ENCODE data around the gene CKS1B. TPM values are rescaled to one million over a fixed set of nuclear protein-coding genes. Genes with fewer than 3 reads are reported as not detected.

The CKS1B gene
- total and polyA plus RNA-seq, 4 donors = 32.4 to 57.9 (median 44.4) TPM

DNA sequence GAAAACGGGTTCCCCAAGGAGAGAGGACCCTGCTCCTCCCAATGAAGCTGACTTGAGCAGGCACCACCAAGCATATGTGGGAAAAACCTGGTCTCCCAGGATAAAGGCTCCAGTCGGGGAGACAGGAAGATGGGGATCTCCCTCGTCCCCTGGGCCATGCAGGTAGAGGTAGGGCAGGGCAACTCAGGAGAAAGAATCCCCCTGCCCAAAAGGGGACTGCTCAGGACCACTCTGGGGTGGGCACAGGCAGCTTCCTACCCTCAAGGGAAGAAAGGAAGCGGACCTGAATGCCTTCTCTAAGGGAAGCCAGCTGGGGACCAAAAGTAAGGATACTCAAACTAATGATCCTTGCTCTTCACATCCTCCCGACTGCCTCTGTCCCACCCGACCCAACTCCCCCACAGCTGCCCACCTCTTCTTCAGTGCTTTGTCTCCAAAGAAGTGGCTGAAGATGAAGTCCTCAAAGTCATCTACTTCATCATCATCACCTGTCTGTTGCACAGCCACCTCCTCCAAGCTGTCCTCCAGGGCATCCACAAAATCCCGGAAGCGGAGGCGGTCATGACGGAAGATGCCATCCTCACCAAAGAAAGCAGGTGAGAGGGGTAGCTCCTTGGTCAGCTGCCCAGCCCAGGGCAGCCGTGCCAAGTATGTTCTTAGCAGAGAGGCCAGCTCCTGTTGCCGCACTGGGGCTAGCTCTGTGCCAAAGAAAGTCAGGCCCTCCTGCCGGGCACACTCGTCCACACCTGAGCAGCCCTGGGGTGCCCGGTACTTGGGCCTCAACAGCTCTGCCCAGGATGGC, 29.1 kb upstream of the CKS1B start:
- Histone ChIP-seq H3K27ac (ENCODE audit: low read depth in 1 of 2, low read length in 2 of 2) (peak overlapping the region; percentile 60 to 73), H3K9ac (ENCODE audit: low read depth in 1 of 2, low read length in 2 of 2) (no peak overlapping the region), H3K27me3 (ENCODE audit: control insufficient read depth in 4 of 4, insufficient read depth in 4 of 4, low read length in 3 of 4) (no peaks in the 10 kb centered on the region), H3K4me1 (ENCODE audit: control insufficient read depth in 4 of 4, insufficient read depth in 4 of 4, low read length in 3 of 4) (peaks cover 6 to 42% (median 22%) of the 10 kb centered on the region in 4 donors), H3K36me3 (ENCODE audit: control insufficient read depth in 4 of 4, insufficient read depth in 3 of 4, low read depth in 1 of 4, low read length in 3 of 4) (peaks cover 0 to 14% (median 1%) of the 10 kb centered on the region in 4 donors), H3K9me3 (ENCODE audit: control insufficient read depth in 4 of 4, low read length in 3 of 4) (no peaks in the 10 kb centered on the region), H3K4me3 (ENCODE audit: low read depth in 1 of 3, low read length in 3 of 3) (no peak overlapping the region)
- TF ChIP-seq GABPA (IDR thresholded peaks at IDR 0.05 in 1 of 2, conservative IDR thresholded peaks at IDR 0.05 in 1 of 2) (peak in 1 of 2 donors; percentile 3), FOXA2 (IDR thresholded peaks at IDR 0.05) (no peak)
- 75% methylated on average over 15 of the region's 15 CpGs for WGBS
- no peak for DNase-seq (ENCODE audit: low spot score)

DNA sequence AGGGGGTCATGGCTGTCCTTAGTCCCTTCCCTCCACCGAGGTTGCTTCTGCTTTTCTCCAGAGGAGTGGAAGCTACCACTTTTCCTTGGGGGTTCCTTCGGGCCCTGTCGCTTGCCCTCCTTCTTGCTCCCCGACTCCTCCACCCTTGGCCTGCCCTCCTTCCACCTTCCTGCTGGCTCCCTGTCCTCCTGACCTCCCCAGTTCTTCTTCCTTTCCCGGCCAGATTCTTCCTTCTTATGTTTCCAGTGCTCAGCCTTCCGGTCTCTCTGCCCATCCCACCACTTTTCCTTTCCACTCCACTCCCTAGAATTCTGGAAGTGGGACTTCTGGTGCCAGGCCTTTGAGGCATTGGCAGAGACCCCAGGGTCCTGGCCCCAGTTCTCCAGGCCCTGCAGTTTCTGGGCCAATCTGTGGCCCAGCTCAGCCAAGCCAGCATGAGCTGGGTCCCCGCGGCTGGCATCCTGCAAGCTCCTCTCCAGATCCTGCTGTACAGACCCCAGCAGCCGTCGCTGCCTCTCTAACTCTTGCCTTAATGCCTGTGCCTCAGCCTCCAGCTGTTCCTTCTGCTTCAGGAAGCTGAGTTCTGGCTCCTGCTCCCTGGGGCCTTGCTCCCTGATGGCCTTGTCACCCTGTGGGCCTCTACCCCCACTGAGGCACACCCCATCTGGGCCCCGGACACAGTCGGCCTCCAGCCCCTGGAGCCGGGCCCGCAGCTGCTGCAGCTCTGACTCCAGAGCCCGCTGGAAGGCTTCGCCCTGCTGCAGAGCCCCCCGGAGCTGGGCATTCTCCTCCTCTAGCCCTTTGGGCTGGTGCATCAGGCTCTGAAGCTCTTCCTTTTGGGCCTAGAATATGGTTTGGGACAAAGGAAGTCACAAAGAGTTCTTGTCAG, 28.3 kb upstream of the CKS1B start:
- H3K4me1 ChIP-seq (ENCODE audit: control insufficient read depth in 4 of 4, insufficient read depth in 4 of 4, low read length in 3 of 4) = peaks cover 6 to 40% (median 22%) of the 10 kb centered on the region in 4 donors
- 86% methylated on average over 17 of the region's 17 CpGs for WGBS
- H3K36me3 ChIP-seq (ENCODE audit: control insufficient read depth in 4 of 4, insufficient read depth in 3 of 4, low read depth in 1 of 4, low read length in 3 of 4) = peaks cover 0 to 22% (median 3%) of the 10 kb centered on the region in 4 donors

DNA sequence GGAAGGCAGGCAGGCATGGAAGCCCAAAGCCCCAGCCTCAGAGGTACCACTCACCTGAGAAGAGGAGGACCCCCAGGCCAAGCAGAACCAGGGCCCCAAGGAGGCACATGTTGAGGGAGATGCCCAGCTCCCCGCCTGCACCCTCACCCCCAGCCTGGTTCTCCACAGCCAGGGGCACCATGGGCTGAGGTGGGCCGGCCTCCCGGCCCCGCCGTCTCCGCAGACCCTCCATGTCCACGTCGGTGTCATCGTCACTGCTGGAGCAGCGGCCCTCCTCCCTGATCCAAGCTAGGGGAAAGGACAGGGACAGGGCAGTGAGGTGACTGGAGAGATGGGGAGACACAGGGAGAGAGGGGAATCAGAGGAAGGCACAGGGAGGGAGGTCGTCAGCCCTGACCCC, 26.4 kb upstream of the CKS1B start:
- H3K9me3 ChIP-seq (ENCODE audit: control insufficient read depth in 4 of 4, low read length in 3 of 4) = no peaks in the 10 kb centered on the region
- H3K9ac ChIP-seq (ENCODE audit: low read depth in 1 of 2, low read length in 2 of 2) = no peak overlapping the region
- H3K27ac ChIP-seq (ENCODE audit: low read depth in 1 of 2, low read length in 2 of 2) = no peak overlapping the region
- H3K27me3 ChIP-seq (ENCODE audit: control insufficient read depth in 4 of 4, insufficient read depth in 4 of 4, low read length in 3 of 4) = no peaks in the 10 kb centered on the region
- no peak for DNase-seq (ENCODE audit: low spot score)
- H3K4me3 ChIP-seq (ENCODE audit: low read depth in 1 of 3, low read length in 3 of 3) = no peak overlapping the region
- WGBS = 94% methylated on average over 11 of the region's 11 CpGs
- H3K4me1 ChIP-seq (ENCODE audit: control insufficient read depth in 4 of 4, insufficient read depth in 4 of 4, low read length in 3 of 4) = peaks cover 6 to 27% (median 23%) of the 10 kb centered on the region in 4 donors
- H3K36me3 ChIP-seq (ENCODE audit: control insufficient read depth in 4 of 4, insufficient read depth in 3 of 4, low read depth in 1 of 4, low read length in 3 of 4) = peaks cover 0 to 23% (median 4%) of the 10 kb centered on the region in 4 donors
- TF ChIP-seq, protein P1, sequence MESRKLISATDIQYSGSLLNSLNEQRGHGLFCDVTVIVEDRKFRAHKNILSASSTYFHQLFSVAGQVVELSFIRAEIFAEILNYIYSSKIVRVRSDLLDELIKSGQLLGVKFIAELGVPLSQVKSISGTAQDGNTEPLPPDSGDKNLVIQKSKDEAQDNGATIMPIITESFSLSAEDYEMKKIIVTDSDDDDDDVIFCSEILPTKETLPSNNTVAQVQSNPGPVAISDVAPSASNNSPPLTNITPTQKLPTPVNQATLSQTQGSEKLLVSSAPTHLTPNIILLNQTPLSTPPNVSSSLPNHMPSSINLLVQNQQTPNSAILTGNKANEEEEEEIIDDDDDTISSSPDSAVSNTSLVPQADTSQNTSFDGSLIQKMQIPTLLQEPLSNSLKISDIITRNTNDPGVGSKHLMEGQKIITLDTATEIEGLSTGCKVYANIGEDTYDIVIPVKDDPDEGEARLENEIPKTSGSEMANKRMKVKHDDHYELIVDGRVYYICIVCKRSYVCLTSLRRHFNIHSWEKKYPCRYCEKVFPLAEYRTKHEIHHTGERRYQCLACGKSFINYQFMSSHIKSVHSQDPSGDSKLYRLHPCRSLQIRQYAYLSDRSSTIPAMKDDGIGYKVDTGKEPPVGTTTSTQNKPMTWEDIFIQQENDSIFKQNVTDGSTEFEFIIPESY (IDR thresholded peaks at IDR 0.05) = no peak
- TF ChIP-seq HNF4G (IDR thresholded peaks at IDR 0.05) = no peak
- TF ChIP-seq, protein P2, sequence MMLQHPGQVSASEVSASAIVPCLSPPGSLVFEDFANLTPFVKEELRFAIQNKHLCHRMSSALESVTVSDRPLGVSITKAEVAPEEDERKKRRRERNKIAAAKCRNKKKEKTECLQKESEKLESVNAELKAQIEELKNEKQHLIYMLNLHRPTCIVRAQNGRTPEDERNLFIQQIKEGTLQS (IDR thresholded peaks at IDR 0.05) = no peak

More for the DNA sequence above, 28.3 kb upstream of the CKS1B start:
- no peak for TF ChIP-seq NR2F2 (IDR thresholded peaks at IDR 0.05)
- TF ChIP-seq, protein P3, sequence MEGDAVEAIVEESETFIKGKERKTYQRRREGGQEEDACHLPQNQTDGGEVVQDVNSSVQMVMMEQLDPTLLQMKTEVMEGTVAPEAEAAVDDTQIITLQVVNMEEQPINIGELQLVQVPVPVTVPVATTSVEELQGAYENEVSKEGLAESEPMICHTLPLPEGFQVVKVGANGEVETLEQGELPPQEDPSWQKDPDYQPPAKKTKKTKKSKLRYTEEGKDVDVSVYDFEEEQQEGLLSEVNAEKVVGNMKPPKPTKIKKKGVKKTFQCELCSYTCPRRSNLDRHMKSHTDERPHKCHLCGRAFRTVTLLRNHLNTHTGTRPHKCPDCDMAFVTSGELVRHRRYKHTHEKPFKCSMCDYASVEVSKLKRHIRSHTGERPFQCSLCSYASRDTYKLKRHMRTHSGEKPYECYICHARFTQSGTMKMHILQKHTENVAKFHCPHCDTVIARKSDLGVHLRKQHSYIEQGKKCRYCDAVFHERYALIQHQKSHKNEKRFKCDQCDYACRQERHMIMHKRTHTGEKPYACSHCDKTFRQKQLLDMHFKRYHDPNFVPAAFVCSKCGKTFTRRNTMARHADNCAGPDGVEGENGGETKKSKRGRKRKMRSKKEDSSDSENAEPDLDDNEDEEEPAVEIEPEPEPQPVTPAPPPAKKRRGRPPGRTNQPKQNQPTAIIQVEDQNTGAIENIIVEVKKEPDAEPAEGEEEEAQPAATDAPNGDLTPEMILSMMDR (IDR thresholded peaks at IDR 0.05; ENCODE audit: low read depth, low read length, missing input control) = no peak
- no peak for TF ChIP-seq JUND (IDR thresholded peaks at IDR 0.05)
- no peak for TF ChIP-seq GABPA (IDR thresholded peaks at IDR 0.05 in 1 of 2, conservative IDR thresholded peaks at IDR 0.05 in 1 of 2)
- H3K4me3 ChIP-seq (ENCODE audit: low read depth in 1 of 3, low read length in 3 of 3) = no peak overlapping the region
- H3K27me3 ChIP-seq (ENCODE audit: control insufficient read depth in 4 of 4, insufficient read depth in 4 of 4, low read length in 3 of 4) = no peaks in the 10 kb centered on the region
- H3K9me3 ChIP-seq (ENCODE audit: control insufficient read depth in 4 of 4, low read length in 3 of 4) = no peaks in the 10 kb centered on the region
- DNase-seq (ENCODE audit: low spot score) = no peak
- no peak overlapping the region for H3K9ac ChIP-seq (ENCODE audit: low read depth in 1 of 2, low read length in 2 of 2)
- H3K27ac ChIP-seq (ENCODE audit: low read depth in 1 of 2, low read length in 2 of 2) = no peak overlapping the region
